ENCODE measurements around the gene ADA.

DNA sequence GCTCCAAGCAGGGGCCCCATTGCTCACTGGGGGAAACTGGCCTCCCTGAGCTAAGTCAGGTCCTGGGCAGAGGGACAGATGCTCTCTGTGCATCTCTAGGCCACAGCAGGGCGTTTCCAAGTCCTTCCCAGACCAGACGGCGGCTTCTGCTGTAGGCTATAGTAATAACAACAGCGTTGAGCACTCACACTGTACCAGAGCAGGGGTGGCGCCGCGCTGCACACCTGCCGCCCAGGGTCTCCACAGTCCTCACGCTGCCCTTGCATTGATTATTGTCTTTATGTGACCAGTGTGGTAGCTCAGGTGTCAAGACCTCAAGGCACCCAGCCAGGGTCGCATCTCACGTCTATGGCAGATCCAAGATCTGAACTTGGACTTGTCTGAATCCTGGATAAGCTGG, 48.8 kb upstream of the ADA start:
- TF ChIP-seq CTCF (IDR thresholded peaks at IDR 0.05) (no peak), POLR2AphosphoS5 (IDR thresholded peaks at IDR 0.05) (no peak), POLR2A (IDR thresholded peaks at IDR 0.05) (no peak)
